NCI-H2107 treated with DMSO at 0.1 percent for 48 hours (cell line): ENCODE results near the gene POLRMT.
A peak's percentile ranks its signal among the peaks of the same experiment; 100 is the strongest.

Experiments used
- DNase-seq: peaks from one replicate; lab custom pipeline; 2025; ENCODE audit not compliant: unreplicated experiment; lab: John Stamatoyannopoulos, UW

The POLRMT gene

DNA sequence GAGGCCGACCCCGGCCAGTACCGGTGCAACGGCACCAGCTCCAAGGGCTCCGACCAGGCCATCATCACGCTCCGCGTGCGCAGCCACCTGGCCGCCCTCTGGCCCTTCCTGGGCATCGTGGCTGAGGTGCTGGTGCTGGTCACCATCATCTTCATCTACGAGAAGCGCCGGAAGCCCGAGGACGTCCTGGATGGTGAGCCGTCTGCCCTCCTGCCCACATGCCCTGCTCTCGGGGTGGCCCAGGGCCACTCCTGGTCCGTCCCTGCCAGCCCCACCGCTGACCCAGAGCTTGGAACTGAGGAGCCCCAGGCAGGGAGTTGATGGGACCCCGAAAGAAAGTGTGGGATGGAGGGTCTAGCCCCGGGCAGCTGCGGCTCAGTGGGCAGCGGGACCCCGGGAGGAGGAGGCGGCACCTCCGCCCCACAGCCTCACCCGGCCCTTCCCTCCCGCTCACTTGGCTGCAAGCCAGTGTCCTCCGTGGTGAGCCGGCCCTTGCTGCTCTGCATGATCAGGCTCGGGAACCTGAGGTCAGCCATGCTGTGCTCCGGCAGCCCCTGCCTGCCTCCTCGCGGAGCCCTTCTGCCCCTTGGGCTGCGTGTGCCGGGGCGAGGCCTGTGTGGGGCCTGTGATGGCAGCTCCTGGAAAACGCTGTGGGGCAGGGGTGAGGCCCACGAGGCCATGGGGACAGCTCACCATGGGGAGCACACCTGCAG is 51.8 kb downstream of the POLRMT start:
- no peak for DNase-seq

DNA sequence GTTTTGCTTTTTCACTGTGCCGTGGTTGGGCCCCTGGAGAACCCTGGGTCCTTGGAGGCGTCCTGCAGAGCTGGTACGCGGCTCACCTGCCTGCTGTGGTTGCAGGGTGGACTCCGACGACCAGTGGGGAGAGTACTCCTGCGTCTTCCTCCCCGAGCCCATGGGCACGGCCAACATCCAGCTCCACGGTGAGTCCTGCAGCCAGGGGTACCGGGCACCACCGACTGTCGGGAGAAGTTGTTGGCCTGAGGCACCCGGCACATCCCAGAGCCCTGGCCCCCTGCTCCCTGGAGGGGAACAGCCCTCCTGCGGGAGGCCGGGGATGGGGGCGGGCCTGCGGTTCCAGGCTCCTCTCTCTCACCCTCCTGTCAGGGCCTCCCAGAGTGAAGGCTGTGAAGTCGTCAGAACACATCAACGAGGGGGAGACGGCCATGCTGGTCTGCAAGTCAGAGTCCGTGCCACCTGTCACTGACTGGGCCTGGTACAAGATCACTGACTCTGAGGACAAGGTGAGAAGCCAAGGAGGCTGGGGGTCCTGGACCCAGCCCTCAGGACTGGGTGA is 53.0 kb downstream of the POLRMT start:
- no peak for DNase-seq

DNA sequence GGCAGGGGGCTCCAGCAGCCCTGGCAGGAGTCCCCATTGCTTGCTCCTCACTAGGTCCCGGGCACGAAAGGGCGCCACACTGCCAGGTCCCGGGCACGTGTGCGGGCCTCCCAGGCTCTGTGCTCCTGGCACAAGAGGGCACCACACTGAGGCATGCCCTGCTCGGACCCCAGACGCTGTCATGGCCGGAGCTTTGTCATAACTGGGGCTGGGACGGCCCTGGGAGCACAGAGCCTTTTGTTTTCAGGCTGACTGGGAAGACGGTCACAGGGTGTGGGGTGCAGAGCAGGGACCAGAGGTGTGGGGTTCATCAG is 53.5 kb downstream of the POLRMT start:
- DNase-seq: no peak

DNA sequence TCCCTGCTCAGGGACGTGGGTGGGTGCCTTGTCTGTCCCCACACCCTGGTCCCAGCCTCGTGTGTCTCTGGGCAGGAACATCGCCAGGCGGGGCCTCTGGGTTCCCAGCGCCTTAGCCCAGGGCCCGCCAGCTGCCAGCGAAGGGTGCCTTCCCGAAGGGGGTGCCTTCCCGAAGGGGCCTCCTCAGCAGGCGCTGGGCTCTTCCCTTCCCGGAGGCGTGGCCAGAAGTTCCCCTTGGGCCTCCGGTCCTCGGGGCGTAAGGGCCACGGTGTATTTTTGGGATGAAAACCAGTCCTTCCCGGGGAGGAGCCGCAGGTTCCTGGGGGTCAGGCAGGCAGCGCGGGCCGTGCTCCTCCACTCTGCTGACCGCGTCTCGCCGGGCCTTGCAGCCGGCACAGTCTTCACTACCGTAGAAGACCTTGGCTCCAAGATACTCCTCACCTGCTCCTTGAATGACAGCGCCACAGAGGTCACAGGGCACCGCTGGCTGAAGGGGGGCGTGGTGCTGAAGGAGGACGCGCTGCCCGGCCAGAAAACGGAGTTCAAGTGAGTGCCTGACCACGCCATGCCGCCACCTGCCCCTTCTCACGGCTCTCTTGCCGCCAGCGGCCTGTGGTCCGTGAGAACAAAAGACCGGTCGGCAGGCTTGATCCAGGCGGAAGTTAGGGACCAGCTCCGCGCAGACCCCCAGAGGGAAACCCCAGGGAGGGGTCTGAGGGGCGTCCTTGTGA is 54.1 kb downstream of the POLRMT start:
- no peak for DNase-seq

DNA sequence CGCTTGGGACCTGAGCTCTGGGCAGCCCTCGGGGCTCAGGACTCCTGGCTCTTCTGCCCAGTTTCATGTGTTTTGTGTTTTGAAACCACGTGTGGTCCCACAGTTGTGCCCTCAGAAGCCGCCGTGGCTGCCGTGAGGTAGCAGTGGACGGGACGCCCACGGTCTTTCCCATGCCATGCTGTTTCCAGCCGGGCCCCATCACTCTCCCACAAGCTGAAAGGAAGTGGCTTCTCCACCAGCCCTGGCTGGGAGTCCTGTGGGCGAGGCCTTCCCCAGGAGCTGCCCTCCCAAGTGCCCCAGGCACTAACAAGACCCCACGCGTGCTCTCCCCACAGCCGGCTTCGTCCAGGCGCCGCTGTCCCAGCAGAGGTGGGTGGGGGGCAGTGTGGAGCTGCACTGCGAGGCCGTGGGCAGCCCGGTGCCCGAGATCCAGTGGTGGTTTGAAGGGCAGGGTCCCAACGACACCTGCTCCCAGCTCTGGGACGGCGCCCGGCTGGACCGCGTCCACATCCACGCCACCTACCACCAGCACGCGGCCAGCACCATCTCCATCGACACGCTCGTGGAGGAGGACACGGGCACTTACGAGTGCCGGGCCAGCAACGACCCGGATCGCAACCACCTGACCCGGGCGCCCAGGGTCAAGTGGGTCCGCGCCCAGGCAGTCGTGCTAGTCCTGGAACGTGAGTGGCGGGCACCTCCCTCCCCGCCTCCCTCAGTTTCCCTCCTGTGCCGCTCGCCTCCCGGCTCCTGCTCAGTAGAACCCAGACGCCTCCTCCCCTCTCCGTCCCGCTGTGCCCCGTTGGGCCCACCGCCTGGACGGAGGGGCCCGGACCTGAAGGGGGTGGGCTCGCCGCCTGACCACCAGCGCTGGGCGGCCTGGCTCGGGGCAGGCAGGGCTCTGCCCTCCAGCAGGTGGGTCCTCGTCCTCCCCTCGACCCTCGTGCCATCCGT is 55.6 kb downstream of the POLRMT start:
- DNase-seq: no peak

DNA sequence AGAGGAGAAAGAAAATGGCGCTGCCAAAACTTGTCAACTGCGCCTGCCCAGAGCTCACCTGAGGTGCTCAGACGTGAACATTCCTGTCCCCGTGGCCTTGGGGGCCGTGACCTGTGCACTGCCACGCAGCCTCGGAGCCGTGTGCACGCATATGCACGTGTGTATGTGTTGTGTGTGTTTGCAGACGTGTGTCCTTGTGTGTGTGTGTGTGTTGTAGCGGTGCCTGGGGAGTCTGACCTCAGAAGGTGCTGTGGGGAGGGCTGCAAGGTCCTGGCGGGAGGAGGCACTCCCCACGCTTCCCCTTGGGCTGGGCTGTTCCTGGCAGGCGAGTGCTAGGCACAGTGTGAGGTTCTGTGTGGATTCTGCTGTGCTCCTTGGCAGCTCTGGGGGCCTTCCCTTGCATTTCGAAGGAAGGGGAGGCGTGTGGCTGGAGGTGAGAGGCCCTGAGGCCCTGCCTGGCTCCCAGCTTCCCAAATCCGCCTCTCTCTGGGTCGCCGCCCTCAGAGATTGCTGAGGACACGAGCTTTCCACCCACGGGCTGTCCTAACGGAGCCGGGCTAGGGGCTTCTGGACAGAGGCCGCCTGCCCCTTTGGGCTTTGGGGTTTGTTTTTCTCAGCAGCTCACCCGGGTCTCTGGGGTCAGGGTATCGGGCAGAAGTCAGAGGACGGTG is 56.4 kb downstream of the POLRMT start:
- DNase-seq: no peak

DNA sequence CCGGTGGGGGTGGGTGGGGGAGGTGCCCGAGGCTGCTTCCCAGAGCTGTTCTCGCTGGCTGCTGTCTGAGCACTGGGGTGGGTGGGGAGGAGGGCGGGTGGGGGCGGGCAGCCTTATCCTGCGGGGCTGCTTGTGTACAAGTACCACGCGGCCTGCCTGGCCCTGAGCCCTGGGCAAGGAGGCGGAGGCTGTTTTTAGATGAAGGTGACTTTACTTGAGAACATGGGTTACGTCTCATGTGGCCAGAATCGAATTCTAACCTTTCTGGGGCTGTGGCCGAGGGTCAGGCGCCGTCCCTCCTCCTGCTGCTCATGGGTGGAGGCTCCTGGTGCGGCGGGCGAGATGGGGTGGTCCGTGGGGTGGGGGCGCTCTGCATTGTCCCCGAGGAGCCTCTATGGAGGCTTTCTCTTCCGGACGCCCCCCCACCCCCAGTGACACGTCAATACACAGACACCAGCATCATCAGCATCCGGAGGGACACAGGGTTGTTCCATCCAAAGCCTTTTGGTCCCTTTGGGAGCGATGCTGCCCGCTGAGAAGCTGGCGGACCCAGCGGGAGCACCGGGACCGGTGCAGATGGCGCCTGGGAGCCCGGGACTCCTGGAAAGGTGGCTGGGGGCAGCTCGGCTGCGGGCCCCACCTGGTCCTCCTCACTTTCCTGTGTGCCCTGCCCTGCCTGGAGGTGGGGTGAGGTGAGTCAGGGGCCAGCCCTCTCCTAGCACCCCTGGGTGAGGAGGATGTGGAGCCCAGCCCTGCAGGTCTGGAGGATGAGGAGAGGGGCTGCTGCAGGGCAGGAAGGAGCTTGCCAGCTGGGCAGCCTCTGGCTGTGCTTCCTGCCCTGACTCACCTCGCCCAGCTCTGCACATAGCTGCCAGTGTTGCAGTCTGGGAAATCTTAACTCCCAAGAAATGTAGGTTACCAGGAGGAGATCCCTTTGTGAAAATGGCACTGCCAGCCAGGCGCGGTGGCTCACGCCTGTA is 57.5 kb downstream of the POLRMT start:
- DNase-seq: no peak

DNA sequence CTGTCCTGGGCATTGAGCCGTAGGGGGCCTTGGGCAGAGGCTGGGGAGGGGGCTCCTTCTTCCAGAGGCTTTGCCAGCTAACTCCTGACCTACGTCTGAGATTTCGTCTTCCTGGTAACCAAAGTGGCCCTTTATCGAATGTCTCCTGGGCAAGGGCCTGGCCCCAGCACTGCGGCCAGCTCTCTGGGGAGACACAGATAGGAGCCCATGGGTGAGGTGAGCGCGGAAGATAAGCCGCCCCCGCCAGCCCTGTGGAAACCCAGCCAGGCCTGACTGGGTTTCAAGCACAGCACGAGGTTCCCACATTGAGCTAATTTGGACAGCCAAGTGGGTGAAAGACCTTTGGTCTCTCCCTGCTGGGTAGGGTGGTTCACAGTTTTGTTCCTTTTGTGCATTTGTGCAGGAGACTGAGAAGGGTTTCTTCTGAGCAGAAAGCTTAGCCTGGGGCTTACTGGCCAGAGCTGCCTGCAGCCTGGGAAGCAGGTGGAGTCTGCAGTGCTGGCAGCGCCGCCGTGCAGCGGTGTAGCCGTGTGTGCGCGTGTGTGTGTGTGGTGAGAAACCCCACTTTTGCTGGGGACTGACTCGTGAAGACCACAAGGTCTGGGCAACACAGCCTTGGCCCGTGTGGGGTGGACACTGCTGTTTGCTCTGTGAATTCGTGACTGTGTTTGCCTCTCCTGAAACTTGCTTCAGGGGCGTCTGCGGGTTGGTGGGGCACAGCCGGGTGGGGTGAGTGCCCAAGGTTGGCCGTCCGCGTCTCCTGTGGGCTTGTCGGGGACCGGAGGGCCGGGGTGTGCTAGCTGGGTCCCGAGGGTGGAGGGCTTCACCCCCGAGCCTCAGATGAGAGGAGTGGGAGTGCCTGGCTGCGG is 58.4 kb downstream of the POLRMT start:
- DNase-seq: no peak

DNA sequence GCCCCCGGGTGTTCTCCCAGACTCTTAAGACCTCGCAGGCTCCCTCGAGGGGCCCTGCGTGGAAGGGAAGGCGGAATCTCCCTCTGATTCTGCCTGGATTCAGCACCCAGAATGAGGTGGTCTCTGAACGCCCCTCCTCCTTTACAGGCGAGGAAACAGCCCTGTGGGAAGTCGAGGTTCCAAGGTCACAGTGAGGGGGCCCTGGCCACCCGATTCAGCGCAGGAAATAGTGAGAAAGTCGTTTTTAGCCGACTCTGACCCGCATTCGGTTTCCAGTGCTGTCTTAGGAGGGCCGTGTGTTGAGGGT is 59.9 kb downstream of the POLRMT start:
- DNase-seq: no peak

DNA sequence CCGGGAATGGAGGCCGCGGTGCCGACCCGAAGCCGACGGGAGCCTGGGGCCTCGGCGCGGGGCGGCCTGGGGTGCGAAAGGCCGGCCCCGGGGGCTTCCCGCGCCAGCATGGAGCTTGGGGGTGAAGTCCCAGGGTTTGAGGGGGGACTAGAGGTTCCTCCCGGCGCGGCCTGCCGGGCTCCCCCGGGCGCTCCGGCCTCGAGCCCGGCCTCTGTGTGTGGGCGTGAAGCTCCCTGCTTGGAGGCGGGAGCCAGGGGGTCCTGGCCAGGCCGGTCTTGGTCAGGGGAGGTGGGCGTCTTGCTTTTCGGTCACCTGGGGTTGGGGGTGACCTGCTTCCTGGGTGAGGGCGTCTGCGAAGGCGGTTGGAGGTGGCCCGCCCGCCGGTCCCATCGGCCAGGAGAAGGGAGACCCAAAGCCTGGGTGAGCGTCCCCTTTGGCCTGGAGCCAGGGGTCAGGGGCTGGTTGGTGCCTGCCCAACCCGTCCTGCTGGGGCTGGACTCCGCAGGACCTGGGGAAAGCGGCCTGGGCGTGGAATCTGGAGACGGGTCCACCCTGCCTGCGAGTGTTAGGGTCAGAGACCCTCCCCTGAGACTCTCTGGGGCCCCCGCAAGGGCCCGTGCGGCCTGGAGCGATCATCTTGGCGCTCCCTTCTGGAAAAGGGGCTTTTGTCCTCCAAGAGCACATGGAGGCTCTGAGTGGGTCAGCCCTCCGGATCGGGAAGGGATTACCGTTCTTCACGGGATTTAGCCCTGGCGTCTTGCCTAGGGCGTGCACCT is 60.4 kb downstream of the POLRMT start:
- DNase-seq: no peak

DNA sequence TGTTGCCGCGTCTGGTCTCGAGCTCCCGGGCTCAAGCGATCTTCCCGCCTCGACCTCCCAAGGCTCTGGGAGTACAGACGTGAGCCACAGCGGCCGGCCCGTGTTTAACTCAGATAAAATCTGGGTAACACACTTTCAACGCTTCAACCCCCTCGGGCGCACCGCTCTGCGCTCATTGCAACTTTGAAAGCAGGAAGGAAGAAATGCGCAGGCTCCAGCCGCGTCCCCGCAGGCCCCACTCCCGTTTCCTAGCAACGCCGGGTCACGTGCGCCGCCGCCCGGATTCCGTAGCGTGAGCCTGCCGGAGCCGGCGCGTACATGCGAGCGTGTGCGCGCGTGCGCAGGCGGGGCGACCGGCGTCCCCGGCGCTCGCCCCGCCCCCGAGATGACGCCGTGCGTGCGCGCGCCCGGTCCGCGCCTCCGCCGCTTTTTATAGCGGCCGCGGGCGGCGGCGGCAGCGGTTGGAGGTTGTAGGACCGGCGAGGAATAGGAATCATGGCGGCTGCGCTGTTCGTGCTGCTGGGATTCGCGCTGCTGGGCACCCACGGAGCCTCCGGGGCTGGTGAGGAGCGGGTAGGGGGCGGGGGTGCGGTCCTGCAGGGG is 61.1 kb downstream of the POLRMT start, which contains the start of gene BSG:
Gene BSG, plus strand, starts transcription at position 457 of the 603 bp plus-strand sequence. Its CDS starts 39 bp downstream, at position 496.
- peak; percentile 82 for DNase-seq

DNA sequence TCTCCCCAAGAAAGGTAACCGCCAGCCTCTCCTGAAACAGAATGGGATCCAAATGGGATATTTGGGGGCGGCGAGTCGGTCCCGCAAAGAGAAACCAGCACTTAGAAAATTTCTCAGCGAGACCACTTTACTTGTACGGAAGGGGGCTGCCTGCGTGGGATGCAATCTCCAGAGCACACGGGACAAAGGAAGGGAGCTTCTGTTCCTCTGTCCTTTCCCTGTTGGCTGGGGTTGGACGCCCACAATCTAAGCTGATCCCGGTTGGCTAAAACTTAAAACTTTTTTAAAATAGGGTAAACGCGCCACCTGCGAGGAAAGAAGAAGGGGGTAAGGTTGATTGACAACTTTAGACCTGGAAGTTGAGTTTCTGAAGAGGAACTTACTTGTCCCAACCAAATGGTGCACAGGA is 61.8 kb downstream of the POLRMT start:
- DNase-seq: no peak

DNA sequence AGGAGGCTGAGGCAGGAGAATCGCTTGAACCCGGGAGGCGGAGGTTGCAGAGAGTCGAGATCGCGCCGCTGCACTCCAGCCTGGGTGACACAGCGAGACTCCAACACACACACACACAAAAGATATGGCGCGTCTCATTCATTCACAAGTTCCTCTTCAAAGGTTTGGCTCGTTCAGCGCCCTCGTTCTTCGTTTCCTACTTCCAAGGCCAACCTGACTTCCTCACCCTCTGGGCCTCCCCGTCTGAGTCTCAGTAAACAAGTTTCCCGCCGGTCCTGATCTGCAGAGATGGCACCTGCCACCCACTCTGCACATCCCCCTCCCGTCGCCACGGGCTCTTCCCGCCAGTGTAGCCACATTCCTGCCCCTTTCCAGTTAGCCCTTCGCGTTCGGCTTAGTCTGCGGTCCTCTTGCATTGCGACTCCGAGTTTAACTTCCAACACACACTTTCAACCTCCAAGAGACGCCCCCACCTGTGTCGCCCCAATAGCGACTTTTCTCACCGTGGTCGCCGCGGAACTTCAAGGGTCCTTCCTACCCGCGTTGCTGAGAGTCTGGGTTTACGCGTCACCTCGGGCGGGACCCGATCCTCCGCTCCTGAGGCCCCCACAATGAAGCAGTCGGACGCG is 62.3 kb downstream of the POLRMT start:
- peak; percentile 26 for DNase-seq

DNA sequence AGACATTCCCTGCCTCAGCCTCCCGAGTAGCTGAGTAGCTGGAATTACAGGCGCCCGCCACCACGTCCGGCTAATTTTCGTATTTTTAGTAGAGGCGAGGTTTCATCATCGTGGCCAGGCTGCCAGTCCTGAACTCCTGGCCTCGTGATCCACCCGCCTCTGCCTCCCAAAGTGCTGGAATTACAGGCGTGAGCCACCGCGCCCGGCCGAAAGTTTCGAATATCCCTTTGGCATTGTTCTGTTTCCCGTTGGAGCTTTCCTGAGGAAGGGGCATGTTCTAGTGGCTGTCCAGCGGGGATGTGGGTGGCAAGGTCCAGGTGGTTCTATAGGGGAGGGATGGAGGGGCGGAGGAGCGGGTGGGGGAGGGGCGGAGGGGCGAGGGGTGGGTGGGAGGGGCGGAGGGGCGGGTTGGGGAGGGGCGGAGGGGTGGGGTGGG is 63.1 kb downstream of the POLRMT start:
- no peak for DNase-seq

DNA sequence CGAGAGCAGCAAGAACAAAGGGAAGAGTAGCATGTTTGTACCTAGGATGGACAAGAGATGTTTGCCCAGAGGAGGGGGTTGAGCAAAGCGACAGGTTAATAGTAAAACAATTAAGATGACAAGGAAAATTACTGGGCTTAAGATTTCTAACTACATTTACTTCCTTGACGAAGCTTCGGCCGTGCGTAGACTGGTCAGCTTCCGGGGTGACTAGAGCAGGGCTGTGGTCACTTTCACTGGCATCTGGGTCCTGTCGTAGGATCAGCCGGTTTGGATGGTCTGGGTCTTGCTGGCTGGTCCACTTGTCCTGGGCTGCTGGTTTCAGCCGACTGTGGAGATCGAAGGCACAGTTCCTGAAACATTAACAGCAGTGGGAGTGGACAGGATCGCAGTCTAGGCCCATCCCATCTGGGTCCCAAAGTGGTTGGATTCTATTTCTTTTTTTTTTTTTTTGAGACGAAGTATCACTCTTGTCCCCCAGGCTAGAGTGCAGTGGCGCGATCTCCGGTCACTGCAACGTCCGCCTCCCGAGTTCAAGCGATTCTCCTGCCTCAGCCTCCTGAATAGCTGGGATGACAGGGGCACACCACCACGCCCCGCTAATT is 65.9 kb downstream of the POLRMT start:
- no peak for DNase-seq
